Epithelial cell of proximal tubule (primary cell): Measurements from ENCODE around the gene CDH23. TPM values are rescaled to one million over a fixed set of nuclear protein-coding genes. Genes with fewer than 3 reads are reported as not detected.

Experiments
- DNase-seq: peaks from one replicate; pipeline ENCODE4 v3.0.0-alpha.2; 2011; ENCODE audit warnings: low read depth
- H3K4me3 ChIP-seq: 2 replicates; pipeline ENCODE4 v1.5.1; 2011; ENCODE audit warnings: low read depth, mild to moderate bottlenecking, low read length
- total RNA-seq: library from RNA; depleted of rRNA; stranded (reverse); fragments of >200 nt; gene quantifications from 2 replicates; pipeline ENCODE4 v1.2.3, GENCODE V29; 2015
- TF ChIP-seq, protein P1 (sequence below): conservative IDR thresholded peaks from 2 replicates; pipeline ENCODE4 v1.5.1; 2012; ENCODE audit warnings: low read depth, mild to moderate bottlenecking, low read length

Gene CDH23
- total RNA-seq, 1 donor from 2014 or later = under 0.01 TPM

DNA sequence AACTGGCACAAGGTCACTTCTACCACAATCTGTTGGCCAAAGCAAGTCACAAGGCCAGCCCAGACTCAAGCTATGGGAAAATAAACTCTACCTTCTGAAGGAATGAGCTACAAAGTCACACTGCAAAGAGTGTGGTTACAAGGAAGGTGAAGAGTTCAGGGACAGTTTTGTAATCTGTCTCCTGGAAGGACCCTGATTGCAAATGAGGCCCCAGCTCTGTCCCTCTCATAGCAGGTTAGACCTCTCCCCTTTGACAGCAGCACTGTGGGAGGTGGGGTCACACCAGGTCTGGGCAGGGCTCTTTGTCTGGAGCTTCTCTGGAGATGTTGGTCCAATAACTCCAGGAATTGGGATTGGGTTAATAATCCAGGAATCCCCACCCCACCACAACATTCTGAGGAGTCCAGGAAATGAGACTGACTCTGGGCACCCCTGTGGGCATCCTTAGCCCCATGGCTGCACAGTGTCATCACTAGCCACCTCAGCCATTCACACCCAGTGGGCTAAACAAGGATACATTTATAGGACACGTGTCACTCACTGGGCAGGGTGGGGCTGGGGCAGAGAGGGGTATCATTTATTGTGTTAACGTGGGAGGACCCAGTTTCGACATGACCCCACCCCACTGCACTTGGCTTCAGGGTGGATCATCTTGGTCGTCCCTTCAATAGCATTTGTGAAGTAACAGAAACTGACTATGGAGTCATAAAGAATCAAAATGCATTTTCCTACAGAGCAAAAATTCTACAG is 346.5 kb downstream of the CDH23 start:
- TF ChIP-seq, protein P1, sequence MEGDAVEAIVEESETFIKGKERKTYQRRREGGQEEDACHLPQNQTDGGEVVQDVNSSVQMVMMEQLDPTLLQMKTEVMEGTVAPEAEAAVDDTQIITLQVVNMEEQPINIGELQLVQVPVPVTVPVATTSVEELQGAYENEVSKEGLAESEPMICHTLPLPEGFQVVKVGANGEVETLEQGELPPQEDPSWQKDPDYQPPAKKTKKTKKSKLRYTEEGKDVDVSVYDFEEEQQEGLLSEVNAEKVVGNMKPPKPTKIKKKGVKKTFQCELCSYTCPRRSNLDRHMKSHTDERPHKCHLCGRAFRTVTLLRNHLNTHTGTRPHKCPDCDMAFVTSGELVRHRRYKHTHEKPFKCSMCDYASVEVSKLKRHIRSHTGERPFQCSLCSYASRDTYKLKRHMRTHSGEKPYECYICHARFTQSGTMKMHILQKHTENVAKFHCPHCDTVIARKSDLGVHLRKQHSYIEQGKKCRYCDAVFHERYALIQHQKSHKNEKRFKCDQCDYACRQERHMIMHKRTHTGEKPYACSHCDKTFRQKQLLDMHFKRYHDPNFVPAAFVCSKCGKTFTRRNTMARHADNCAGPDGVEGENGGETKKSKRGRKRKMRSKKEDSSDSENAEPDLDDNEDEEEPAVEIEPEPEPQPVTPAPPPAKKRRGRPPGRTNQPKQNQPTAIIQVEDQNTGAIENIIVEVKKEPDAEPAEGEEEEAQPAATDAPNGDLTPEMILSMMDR = no peak
- no peak overlapping the region for H3K4me3 ChIP-seq
- no peak for DNase-seq

DNA sequence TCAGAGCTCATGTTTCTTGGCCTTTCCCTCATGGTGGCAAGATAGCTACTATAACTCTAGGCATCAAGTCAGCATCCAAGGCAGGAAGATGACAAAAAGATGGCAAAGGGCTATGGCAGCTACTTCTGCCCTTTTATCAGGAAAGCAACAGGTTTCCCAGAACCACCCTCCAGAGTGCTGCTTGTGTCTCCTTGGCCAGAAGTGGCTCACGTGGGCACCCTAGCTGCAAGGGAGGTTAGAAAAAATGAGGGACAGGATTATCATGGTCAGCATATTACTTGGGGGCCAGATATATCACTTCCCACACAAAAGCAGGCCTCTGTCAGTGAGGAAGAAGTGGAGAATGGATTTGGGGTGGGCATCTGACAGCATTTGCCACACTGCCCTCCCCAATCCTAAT is 347.1 kb downstream of the CDH23 start:
- TF ChIP-seq, protein P1 = no peak
- no peak overlapping the region for H3K4me3 ChIP-seq
- DNase-seq = no peak

DNA sequence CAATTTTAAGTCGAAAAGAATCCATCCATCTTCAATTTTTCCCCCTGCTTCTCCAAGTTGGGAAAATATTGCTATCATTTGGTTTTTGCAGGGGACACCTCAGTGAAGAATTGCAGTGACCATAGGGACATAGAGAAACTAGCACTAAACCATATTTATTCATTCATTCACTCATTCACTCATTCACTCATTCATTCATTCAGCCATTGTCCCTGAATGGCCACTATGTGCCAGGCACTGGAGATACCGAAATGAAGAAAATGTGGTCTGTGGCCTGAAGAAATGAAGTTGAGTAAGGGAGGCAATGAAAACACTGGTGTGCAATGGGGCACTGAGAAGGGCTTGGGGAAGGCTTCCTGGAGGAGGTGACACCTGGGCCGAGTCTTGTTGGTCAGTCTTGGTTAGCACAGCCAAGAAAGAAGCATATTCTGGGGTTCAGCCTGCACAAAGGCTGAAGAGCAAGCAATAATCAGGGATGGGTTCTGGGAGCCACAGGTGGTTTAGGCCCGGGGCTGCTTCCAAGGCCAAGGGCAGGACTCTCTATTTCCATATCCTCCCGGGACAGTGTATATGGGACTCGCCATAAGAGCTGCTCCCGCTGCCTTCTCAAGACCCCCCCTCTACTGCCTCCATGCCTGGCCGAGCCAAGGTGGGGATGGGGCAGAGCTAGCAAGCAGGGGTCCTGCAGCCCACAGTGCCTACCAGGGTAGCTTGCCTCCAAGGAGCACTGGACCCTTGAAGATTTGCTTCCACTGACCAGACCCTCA is 348.4 kb downstream of the CDH23 start:
- H3K4me3 ChIP-seq = no peak overlapping the region
- TF ChIP-seq, protein P1 = no peak
- no peak for DNase-seq

DNA sequence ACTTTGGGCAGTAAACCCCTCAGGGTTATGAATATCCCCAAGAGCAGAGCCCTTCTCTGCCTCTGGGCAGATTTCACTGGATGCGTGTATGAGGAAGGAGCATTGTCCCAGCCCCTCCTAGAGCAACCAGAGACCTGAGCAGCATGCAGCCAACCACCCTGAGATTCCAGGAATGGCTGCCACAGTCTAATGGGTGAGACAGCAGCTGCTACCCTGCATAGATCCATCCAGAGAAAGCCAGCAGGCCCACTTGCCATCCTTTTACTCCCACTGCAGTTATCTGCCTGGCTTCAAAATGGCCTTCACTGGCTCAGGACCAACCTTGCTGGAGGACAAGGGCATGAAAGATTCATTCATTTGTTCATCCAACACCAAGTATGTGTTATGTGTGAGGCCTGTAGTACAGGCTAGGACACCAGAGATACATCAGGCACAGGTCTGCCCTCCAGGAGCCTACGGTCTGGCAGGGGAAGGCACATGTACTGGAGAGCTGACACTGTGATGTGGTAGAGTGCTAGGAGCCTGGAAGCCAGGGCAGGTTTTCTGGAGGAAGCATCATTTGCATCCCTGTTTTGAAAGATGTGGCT is 349.0 kb downstream of the CDH23 start:
- TF ChIP-seq, protein P1 = no peak
- DNase-seq = no peak
- H3K4me3 ChIP-seq = no peak overlapping the region

DNA sequence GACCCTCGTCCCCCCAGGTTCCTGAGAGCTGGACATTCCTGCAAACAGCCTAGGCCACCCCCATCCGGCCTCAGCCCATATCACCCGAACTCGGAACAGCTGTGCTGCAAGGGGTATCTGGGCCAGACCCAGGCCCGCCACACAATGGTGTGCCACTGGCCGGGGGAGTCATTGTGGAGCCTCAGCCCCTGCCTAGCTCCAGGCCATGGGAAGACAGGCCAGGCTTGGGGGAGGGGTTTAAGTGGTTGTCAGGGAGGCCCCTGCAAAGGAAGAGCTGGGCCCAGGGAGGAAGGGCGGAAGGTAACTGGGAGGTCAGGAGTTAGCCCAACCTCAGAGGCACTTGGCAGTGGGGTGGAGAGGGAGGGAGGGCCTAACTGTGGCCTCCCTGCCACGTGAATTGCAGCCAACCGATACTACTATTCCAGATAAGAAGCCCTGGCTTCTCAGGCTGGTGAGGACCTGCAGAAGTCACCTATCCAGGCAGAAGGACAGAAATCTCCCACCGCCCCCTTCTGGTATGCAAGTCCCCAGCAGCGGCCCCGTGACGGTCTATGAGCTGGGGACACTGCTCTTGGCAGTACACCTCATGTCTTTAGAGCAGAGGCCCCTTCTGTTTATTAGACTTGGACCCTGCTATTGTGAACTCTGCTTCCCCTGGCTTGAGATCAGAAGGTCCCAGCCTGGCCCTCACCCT is 349.8 kb downstream of the CDH23 start:
- TF ChIP-seq, protein P1 = no peak
- no peak for DNase-seq

DNA sequence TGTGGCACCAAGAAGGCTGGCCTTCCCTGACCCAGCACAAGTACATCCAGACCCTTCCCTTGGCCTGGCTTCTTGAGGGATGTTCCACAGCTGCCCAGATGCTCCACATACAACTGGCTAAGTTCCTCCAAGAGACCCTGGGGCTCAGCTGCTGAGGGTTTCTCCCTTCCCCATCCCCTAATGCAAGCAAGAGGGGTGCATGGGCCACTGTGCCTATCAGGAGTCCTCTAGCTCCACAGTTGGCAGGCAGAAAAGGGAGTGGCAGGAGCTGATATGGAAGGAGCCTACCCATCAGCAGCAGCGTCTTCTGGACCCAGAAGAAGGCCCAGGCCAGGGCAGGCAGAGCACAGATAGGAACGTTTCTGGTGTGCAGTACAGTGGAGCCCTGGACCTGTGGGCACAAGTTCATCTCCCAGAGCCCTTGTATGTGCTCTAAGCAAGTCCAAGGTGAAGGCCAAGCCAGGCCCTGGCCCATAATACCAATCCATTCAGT is 350.4 kb downstream of the CDH23 start:
- no peak overlapping the region for H3K4me3 ChIP-seq
- no peak for DNase-seq
- TF ChIP-seq, protein P1 = no peak

More for the DNA sequence above, 349.8 kb downstream of the CDH23 start:
- no peak overlapping the region for H3K4me3 ChIP-seq
